Liver (tissue), 9 donors: ENCODE data around the gene SCAP. TPM values are rescaled to one million over a fixed set of nuclear protein-coding genes. Genes with fewer than 3 reads are reported as not detected.

ENCODE experiments used
- DNase-seq: peaks from one replicate; pipeline ENCODE4 v3.0.0-alpha.2; 2017; ENCODE audit warnings: low spot score
- H3K27ac ChIP-seq, 2 donors: one replicate each; pipeline ENCODE4 v1.7.0; 2013; ENCODE audit warnings: inconsistent platforms in 2 of 2, low read length in 2 of 2, control low read depth in 1 of 2, low read depth in 1 of 2, mild to moderate bottlenecking in 1 of 2
- H3K27me3 ChIP-seq, 4 donors: one replicate each; pipeline versions ENCODE4 v1.6.1 to v1.7.0; 2013; ENCODE audit warnings: low read length in 3 of 4, inconsistent platforms in 1 of 4, mild to moderate bottlenecking in 1 of 4, moderate library complexity in 1 of 4; ENCODE audit not compliant: control insufficient read depth in 4 of 4, insufficient read depth in 4 of 4
- H3K36me3 ChIP-seq, 4 donors: one replicate each; pipeline versions ENCODE4 v1.6.1 to v1.7.0; 2013; ENCODE audit warnings: low read length in 3 of 4, mild to moderate bottlenecking in 3 of 4, low read depth in 1 of 4, moderate library complexity in 1 of 4; ENCODE audit not compliant: control insufficient read depth in 4 of 4, insufficient read depth in 3 of 4
- H3K4me1 ChIP-seq, 4 donors: one replicate each; pipeline versions ENCODE4 v1.6.1 to v1.7.0; 2013; ENCODE audit warnings: low read length in 3 of 4, mild to moderate bottlenecking in 3 of 4, moderate library complexity in 1 of 4; ENCODE audit not compliant: control insufficient read depth in 4 of 4, insufficient read depth in 4 of 4
- H3K4me3 ChIP-seq, 3 donors: one replicate each; pipeline versions ENCODE4 v1.6.1 to v1.7.0; 2013; ENCODE audit warnings: low read length in 3 of 3, control low read depth in 1 of 3, low read depth in 1 of 3, mild to moderate bottlenecking in 1 of 3
- H3K9ac ChIP-seq, 2 donors: one replicate each; pipeline ENCODE4 v1.7.0; 2013; ENCODE audit warnings: low read length in 2 of 2, mild to moderate bottlenecking in 2 of 2, moderate library complexity in 2 of 2, control low read depth in 1 of 2, low read depth in 1 of 2
- H3K9me3 ChIP-seq, 4 donors: one replicate each; pipeline versions ENCODE4 v1.6.1 to v1.7.0; 2013; ENCODE audit warnings: low read length in 3 of 4; ENCODE audit not compliant: control insufficient read depth in 4 of 4
- CTCF ChIP-seq: fragments of 150-350 bp; IDR thresholded peaks from 2 replicates; pipeline ENCODE4 v1.5.1; 2017; ENCODE audit warnings: improper control_type of control experiment, low read depth, low read length; ENCODE audit not compliant: missing input control
- EGR1 ChIP-seq, 2 donors: IDR thresholded peaks; 2 replicates each; pipeline ENCODE4 v1.6.1; 2016 to 2018; ENCODE audit warnings: antibody characterized with exemption in 2 of 2, low read depth in 2 of 2
- FOXA1 ChIP-seq: IDR thresholded peaks from 2 replicates; pipeline ENCODE4 v1.6.1; 2016; ENCODE audit warnings: antibody characterized with exemption
- FOXA2 ChIP-seq: IDR thresholded peaks from 2 replicates; pipeline ENCODE4 v1.6.1; 2016; ENCODE audit warnings: antibody characterized with exemption
- GABPA ChIP-seq, 2 donors: IDR thresholded peaks in 1 of 2; conservative IDR thresholded peaks in 1 of 2; 2 replicates each; pipeline ENCODE4 v1.6.1; 2016; ENCODE audit warnings: antibody characterized with exemption in 2 of 2, mild to moderate bottlenecking in 1 of 2, moderate library complexity in 1 of 2
- HNF4A ChIP-seq, 2 donors: conservative IDR thresholded peaks; 2 replicates each; pipeline ENCODE4 v1.6.1; 2016; ENCODE audit warnings: antibody characterized with exemption in 2 of 2, mild to moderate bottlenecking in 2 of 2
- HNF4G ChIP-seq: IDR thresholded peaks from 2 replicates; pipeline ENCODE4 v1.6.1; 2016; ENCODE audit warnings: antibody characterized with exemption
- JUND ChIP-seq, 2 donors: IDR thresholded peaks; 2 replicates each; pipeline ENCODE4 v1.6.1; 2016; ENCODE audit warnings: antibody characterized with exemption in 2 of 2
- NR2F2 ChIP-seq: IDR thresholded peaks from 2 replicates; pipeline ENCODE4 v1.6.1; 2016; ENCODE audit warnings: antibody characterized with exemption
- RAD21 ChIP-seq, 2 donors: IDR thresholded peaks; 2 replicates each; pipeline ENCODE4 v1.6.1; 2016; ENCODE audit warnings: antibody characterized with exemption in 2 of 2, mild to moderate bottlenecking in 2 of 2
- RXRA ChIP-seq, 2 donors: IDR thresholded peaks; 2 replicates each; pipeline ENCODE4 v1.6.1; 2017 to 2018; ENCODE audit warnings: antibody characterized with exemption in 2 of 2, mild to moderate bottlenecking in 1 of 2
- SP1 ChIP-seq: IDR thresholded peaks from 2 replicates; pipeline ENCODE4 v1.6.1; 2018; ENCODE audit warnings: antibody characterized with exemption, mild to moderate bottlenecking
- TAF1 ChIP-seq: conservative IDR thresholded peaks from 2 replicates; pipeline ENCODE4 v1.6.1; 2016; ENCODE audit warnings: antibody characterized with exemption, mild to moderate bottlenecking
- YY1 ChIP-seq: IDR thresholded peaks from 2 replicates; pipeline ENCODE4 v1.6.1; 2016; ENCODE audit warnings: antibody characterized with exemption, mild to moderate bottlenecking
- ZBTB33 ChIP-seq: IDR thresholded peaks from 2 replicates; pipeline ENCODE4 v1.6.1; 2016; ENCODE audit warnings: antibody characterized with exemption
- whole genome bisulfite sequencing: extraction: QIAGEN DNeasy Blood & Tissue Kit; methylation state at CpG from one replicate; pipeline ENCODE4 v1.1.7; 2013; 5-methylcytosine and 5-hydroxymethylcytosine counted together
- polyA plus RNA-seq, 2 donors: library from polyadenylated mRNA; stranded (reverse) in 1 of 2; unstranded in 1 of 2; fragments of 200-250 nt in 1 of 2; fragments of >200 nt in 1 of 2; fragmentation: Nextera tagmentation in 1 of 2; extraction: Ambion mirVana in 1 of 2; gene quantifications; one replicate each; pipeline versions ENCODE4 v1.2.1 to v1.2.3, GENCODE V29; 2013 to 2015
- total RNA-seq, 2 donors: library from RNA; depleted of rRNA; stranded (reverse); fragments of >200 nt; gene quantifications; one replicate each; pipeline ENCODE4 v1.2.3, GENCODE V29; 2014
- TF ChIP-seq, protein P1 (sequence below): IDR thresholded peaks from 2 replicates; pipeline ENCODE4 v1.6.1; 2016; ENCODE audit warnings: antibody characterized with exemption
- TF ChIP-seq, protein P2 (sequence below): IDR thresholded peaks from 2 replicates; pipeline ENCODE4 v1.6.1; 2016; ENCODE audit warnings: antibody characterized with exemption
- donor health status: healthy.
- donor health status: healthy.
- donor health status: healthy.
- donor health status: healthy.
- donor health status: healthy.

Gene SCAP
- total and polyA plus RNA-seq, 4 donors, result 25.9 to 84.8 (median 59.3) TPM

- TF ChIP-seq ZBTB33, result no peak
- TF ChIP-seq HNF4A (conservative IDR thresholded peaks at IDR 0.05), result no peak
Observed at GRCh38 chr3:47413751-47414150, 62.0 kb downstream of the SCAP start (continued).

DNA sequence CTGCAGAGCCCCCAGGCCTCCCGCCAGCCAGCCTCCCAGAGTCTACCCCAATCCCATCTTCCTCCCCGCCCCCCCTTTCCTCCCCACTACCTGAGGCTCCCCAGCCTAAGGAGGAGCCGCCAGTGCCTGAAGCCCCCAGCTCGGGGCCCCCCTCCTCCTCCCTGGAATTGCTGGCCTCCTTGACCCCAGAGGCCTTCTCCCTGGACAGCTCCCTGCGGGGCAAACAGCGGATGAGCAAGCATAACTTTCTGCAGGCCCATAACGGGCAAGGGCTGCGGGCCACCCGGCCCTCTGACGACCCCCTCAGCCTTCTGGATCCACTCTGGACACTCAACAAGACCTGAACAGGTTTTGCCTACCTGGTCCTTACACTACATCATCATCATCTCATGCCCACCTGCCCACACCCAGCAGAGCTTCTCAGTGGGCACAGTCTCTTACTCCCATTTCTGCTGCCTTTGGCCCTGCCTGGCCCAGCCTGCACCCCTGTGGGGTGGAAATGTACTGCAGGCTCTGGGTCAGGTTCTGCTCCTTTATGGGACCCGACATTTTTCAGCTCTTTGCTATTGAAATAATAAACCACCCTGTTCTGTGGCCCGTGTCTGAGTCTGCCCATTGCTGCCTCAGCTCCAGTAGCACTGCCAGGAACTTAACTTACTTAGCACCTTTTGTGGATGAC lies 62.8 kb downstream of the SCAP start:
- no peak overlapping the region for H3K27ac ChIP-seq
- no peaks in the 10 kb centered on the region for H3K9me3 ChIP-seq
- H3K27me3 ChIP-seq, result no peaks in the 10 kb centered on the region
- no peak overlapping the region for H3K9ac ChIP-seq
- no peaks in the 10 kb centered on the region for H3K4me1 ChIP-seq
- no peak for DNase-seq
- peaks cover 20 to 82% (median 39%) of the 10 kb centered on the region in 4 donors for H3K36me3 ChIP-seq
- no peak overlapping the region for H3K4me3 ChIP-seq
- WGBS, result 84% methylated on average over 12 of the region's 12 CpGs
- TF ChIP-seq, protein P1, sequence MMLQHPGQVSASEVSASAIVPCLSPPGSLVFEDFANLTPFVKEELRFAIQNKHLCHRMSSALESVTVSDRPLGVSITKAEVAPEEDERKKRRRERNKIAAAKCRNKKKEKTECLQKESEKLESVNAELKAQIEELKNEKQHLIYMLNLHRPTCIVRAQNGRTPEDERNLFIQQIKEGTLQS, result no peak
- TF ChIP-seq RAD21 (IDR thresholded peaks at IDR 0.05), result no peak
- TF ChIP-seq CTCF, result peak; percentile 7
- TF ChIP-seq NR2F2, result no peak
- no peak for TF ChIP-seq HNF4G

DNA sequence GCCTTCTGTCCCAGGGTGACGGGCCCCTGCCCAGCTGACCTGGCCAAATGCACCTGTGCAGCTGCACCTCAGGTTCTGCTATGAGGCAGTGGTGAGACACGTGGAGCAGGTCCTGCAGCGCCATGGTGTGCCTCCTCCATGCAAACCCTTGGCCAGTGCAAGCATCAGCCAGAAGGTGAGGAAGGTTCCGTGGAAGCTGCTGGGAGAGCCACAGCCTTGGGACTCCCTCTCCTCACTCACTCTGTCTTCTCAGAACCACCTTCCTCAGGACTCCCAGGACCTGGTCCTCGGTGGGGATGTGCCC lies 63.3 kb downstream of the SCAP start:
- DNase-seq, result no peak
- Histone ChIP-seq H3K36me3 (peaks cover 24 to 86% (median 42%) of the 10 kb centered on the region in 4 donors), H3K9ac (no peak overlapping the region), H3K9me3 (no peaks in the 10 kb centered on the region), H3K27ac (no peak overlapping the region), H3K4me1 (no peaks in the 10 kb centered on the region), H3K27me3 (no peaks in the 10 kb centered on the region), H3K4me3 (no peak overlapping the region)
- WGBS, result 90% methylated on average over 5 of the region's 5 CpGs
- TF ChIP-seq HNF4G (no peak), CTCF (no peak), TAF1 (no peak), SP1 (no peak), RXRA (IDR thresholded peaks at IDR 0.05) (no peak), EGR1 (IDR thresholded peaks at IDR 0.05; ENCODE audit: low read depth in 2 of 2) (no peak), FOXA2 (no peak), ZBTB33 (no peak), JUND (IDR thresholded peaks at IDR 0.05) (no peak), FOXA1 (no peak), YY1 (no peak), GABPA (IDR thresholded peaks at IDR 0.05 in 1 of 2, conservative IDR thresholded peaks at IDR 0.05 in 1 of 2) (no peak), RAD21 (IDR thresholded peaks at IDR 0.05) (no peak), HNF4A (conservative IDR thresholded peaks at IDR 0.05) (no peak), NR2F2 (no peak)
- TF ChIP-seq, protein P1, result no peak
- TF ChIP-seq, protein P2, sequence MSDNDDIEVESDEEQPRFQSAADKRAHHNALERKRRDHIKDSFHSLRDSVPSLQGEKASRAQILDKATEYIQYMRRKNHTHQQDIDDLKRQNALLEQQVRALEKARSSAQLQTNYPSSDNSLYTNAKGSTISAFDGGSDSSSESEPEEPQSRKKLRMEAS, result no peak
